GM12874 (cell line): ENCODE measurements around the gene TEAD2.

ENCODE experiments used
- TF ChIP-seq, protein P1 (sequence below): IDR thresholded peaks from 2 replicates; pipeline ENCODE4 v1.5.1; 2011; ENCODE audit warnings: low read depth, mild to moderate bottlenecking, control low read depth, low read length, moderate library complexity; ENCODE audit not compliant: insufficient read depth

TEAD2 gene

GRCh38 chr19:49393881-49394280 is 31.7 kb upstream of the TEAD2 start:
- TF ChIP-seq, protein P1, sequence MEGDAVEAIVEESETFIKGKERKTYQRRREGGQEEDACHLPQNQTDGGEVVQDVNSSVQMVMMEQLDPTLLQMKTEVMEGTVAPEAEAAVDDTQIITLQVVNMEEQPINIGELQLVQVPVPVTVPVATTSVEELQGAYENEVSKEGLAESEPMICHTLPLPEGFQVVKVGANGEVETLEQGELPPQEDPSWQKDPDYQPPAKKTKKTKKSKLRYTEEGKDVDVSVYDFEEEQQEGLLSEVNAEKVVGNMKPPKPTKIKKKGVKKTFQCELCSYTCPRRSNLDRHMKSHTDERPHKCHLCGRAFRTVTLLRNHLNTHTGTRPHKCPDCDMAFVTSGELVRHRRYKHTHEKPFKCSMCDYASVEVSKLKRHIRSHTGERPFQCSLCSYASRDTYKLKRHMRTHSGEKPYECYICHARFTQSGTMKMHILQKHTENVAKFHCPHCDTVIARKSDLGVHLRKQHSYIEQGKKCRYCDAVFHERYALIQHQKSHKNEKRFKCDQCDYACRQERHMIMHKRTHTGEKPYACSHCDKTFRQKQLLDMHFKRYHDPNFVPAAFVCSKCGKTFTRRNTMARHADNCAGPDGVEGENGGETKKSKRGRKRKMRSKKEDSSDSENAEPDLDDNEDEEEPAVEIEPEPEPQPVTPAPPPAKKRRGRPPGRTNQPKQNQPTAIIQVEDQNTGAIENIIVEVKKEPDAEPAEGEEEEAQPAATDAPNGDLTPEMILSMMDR = no peak

DNA sequence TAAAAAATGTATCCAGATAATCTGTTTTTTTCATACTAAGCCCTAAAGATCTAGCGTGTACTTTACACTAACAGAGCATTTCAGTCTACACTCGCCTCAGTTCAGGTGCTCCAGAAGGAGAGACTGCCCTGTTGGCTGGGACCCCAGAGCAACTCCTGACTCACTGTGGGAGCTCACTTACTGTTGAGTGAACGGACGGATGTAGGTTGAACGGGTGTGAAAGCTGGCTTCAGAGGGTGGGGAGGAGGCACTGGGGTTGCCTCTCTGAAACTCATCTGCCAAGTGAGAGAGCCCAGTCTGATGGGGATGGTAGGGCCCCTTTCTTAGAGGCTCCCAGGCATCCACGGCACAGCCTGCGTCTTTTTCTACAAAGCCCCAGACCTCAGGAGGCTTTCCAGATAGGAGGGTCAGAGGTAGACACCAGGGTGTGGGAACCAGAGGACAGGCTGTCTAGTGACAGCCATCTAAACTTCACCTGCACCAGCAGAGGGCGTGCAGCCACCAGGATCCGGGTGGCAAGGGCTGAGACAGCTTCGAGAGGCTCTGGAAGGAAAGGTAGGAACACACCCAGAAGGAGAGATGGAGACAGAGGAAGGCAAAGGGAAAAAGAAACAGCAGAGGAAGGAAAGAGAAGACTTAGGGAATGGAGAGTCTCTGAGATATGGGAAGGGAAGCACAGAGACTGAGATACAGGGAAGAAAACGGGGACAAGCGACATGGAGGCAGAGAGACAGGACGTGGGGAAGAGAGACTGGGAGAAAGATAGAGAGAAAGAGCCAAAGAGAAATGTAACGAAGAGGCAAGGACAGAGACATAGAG is 29.6 kb upstream of the TEAD2 start:
- TF ChIP-seq, protein P1 = peak; percentile 89

GRCh38 chr19:49390929-49391359 is 28.7 kb upstream of the TEAD2 start:
- TF ChIP-seq, protein P1 = no peak

- TF ChIP-seq, protein P1 = no peak
Measured at GRCh38 chr19:49390131-49390928, 28.1 kb upstream of the TEAD2 start.

GRCh38 chr19:49389406-49389805 is 27.2 kb upstream of the TEAD2 start:
- TF ChIP-seq, protein P1 = no peak

- TF ChIP-seq, protein P1 = no peak
Measured at GRCh38 chr19:49387936-49388372, 25.7 kb upstream of the TEAD2 start, which contains the start of gene KASH5. KASH5 (plus strand) TSS chr19:49388249; CDS start chr19:49390884, 2,635 bp downstream.

- TF ChIP-seq, protein P1 = no peak
Measured at GRCh38 chr19:49383599-49383998, 21.4 kb upstream of the TEAD2 start.
